GM12878 (cell line): ENCODE measurements around the gene NUP210. TPM values are rescaled to one million over a fixed set of nuclear protein-coding genes. Genes with fewer than 3 reads are reported as not detected.
A peak's percentile ranks its signal among the peaks of the same experiment; 100 is the strongest.

Experiments
- KDM1A ChIP-seq: fragments of 200-600 bp; sonication (generic); IDR thresholded peaks from 2 replicates; pipeline ENCODE4 v1.6.1; 2016; ENCODE audit warnings: borderline replicate concordance
- SMAD5 ChIP-seq: IDR thresholded peaks from 2 replicates; pipeline ENCODE4 v1.6.1; 2016; ENCODE audit warnings: antibody characterized with exemption, low read depth
- YY1 ChIP-seq: IDR thresholded peaks from 2 replicates; pipeline ENCODE4 v1.6.1; 2011; ENCODE audit warnings: low read depth, mild to moderate bottlenecking, low read length
- ZSCAN29 ChIP-seq: fragments of 450-650 bp; IDR thresholded peaks from 2 replicates; pipeline ENCODE4 v1.6.1; 2017; ENCODE audit warnings: mild to moderate bottlenecking, moderate library complexity
- polyA plus RNA-seq, 11 experiments: library from polyadenylated mRNA; depleted of rRNA in 4 of 11; unstranded in 6 of 11; stranded (reverse) in 5 of 11; fragments of >200 nt; fragmentation: Nextera tagmentation in 4 of 11; fragmentation: Illumina TruSeq in 1 of 11; extraction: Ambion mirVana in 4 of 11; extraction: Trizol in 1 of 11; gene quantifications; 1 replicate in 1 of 11; 2 replicates in 10 of 11; pipeline versions ENCODE4 v1.2.1 to v1.2.3, GENCODE V29; 2011 to 2016; ENCODE audit warnings: inconsistent platforms in 2 of 11, missing spikeins in 2 of 11, low read depth in 1 of 11
- total RNA-seq, 4 experiments: library from RNA; depleted of rRNA in 3 of 4; stranded (reverse); fragments of >200 nt in 3 of 4; fragmentation: Illumina TruSeq in 1 of 4; extraction: Trizol in 1 of 4; gene quantifications; 2 replicates each; pipeline versions ENCODE4 v1.2.1 to v1.2.3, GENCODE V29; 2013 to 2021
- TF ChIP-seq, protein P1 (sequence below): IDR thresholded peaks from 2 replicates; pipeline ENCODE4 v1.6.1; 2011; ENCODE audit warnings: borderline replicate concordance, low read depth, mild to moderate bottlenecking, moderate library complexity, low read length; ENCODE audit not compliant: insufficient read depth, poor library complexity, severe bottlenecking
- TF ChIP-seq, protein P2 (sequence below), 3 experiments: IDR thresholded peaks in 2 of 3; conservative IDR thresholded peaks in 1 of 3; 2 replicates each; pipeline ENCODE4 v1.5.1; 2011; ENCODE audit warnings: low read depth in 3 of 3, low read length in 3 of 3, mild to moderate bottlenecking in 3 of 3, control low read depth in 2 of 3, moderate library complexity in 2 of 3, inconsistent platforms in 1 of 3, mixed read lengths in 1 of 3; ENCODE audit not compliant: control insufficient read depth in 2 of 3, insufficient read depth in 1 of 3; ENCODE audit errors: extremely low read depth in 1 of 3

Gene NUP210
- total and polyA plus RNA-seq, 10 of the 15 experiments (the other 5 are each of a cell fraction or from before 2014, with no cell fraction given): 2.9 to 150 (median 76.0) TPM

DNA sequence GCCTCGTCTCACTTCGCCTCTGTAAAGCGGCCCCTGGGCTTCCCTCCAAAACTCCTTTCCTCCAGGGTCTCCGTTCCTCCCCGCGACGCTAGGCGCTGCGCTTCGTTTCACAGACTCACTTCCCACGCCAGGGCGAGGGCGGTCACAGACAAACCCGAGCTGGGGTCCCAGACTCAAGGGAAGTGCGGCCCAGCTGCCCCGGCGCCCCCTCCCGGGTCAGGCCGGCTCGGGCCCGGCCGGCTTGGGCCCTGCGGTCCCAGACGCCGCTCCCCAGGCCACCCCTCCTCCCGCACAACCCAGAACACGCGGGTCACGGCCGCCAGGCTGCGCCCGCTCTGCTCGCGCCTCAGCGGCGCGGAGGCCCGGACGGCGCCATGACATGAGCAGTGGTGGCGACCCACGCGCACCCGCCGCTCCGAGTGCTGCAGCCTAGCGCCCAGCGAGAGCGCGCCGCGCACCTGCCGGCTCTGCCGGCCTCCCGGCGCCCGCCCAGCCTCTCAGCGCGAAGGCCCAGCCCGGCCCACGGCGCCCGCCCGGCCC, 547 bp downstream of the NUP210 start (continued):
- TF ChIP-seq KDM1A (no peak), ZSCAN29 (0 out of 2 replicates have a peak, but pooled peaks have one; percentile 22), YY1 (0 out of 2 replicates have a peak, but pooled peaks have one; percentile 67), SMAD5 (0 out of 2 replicates have a peak, but pooled peaks have one; percentile 40)
- TF ChIP-seq, protein P1, sequence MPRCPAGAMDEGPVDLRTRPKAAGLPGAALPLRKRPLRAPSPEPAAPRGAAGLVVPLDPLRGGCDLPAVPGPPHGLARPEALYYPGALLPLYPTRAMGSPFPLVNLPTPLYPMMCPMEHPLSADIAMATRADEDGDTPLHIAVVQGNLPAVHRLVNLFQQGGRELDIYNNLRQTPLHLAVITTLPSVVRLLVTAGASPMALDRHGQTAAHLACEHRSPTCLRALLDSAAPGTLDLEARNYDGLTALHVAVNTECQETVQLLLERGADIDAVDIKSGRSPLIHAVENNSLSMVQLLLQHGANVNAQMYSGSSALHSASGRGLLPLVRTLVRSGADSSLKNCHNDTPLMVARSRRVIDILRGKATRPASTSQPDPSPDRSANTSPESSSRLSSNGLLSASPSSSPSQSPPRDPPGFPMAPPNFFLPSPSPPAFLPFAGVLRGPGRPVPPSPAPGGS: no peak
- TF ChIP-seq, protein P2, sequence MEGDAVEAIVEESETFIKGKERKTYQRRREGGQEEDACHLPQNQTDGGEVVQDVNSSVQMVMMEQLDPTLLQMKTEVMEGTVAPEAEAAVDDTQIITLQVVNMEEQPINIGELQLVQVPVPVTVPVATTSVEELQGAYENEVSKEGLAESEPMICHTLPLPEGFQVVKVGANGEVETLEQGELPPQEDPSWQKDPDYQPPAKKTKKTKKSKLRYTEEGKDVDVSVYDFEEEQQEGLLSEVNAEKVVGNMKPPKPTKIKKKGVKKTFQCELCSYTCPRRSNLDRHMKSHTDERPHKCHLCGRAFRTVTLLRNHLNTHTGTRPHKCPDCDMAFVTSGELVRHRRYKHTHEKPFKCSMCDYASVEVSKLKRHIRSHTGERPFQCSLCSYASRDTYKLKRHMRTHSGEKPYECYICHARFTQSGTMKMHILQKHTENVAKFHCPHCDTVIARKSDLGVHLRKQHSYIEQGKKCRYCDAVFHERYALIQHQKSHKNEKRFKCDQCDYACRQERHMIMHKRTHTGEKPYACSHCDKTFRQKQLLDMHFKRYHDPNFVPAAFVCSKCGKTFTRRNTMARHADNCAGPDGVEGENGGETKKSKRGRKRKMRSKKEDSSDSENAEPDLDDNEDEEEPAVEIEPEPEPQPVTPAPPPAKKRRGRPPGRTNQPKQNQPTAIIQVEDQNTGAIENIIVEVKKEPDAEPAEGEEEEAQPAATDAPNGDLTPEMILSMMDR (IDR thresholded peaks at IDR 0.05 in 2 of 3, conservative IDR thresholded peaks at IDR 0.05 in 1 of 3; ENCODE audit: control insufficient read depth in 2 of 3, extremely low read depth in 1 of 3, insufficient read depth in 1 of 3, low read depth in 3 of 3, low read length in 3 of 3): 0 out of 6 replicates have a peak, but pooled peaks of 1 of the 3 experiments have one; percentile 11
